HFFc6 (cell line): Measurements from ENCODE around the gene STK11IP. TPM values are rescaled to one million over a fixed set of nuclear protein-coding genes. Genes with fewer than 3 reads are reported as not detected.

ENCODE experiments used
- DNase-seq: peaks from one replicate; pipeline ENCODE4 v3.0.0-alpha.2; 2018
- H3K27ac Mint-ChIP-seq: 2 replicates; pipeline ENCODE4 v1.8.0; 2020; ENCODE audit warnings: mild to moderate bottlenecking, mixed read lengths
- H3K27me3 Mint-ChIP-seq: 2 replicates; pipeline ENCODE4 v1.8.0; 2021; ENCODE audit warnings: mild to moderate bottlenecking, moderate library complexity, mixed read lengths; ENCODE audit not compliant: insufficient read depth
- H3K36me3 Mint-ChIP-seq: 2 replicates; pipeline ENCODE4 v1.8.0; 2021; ENCODE audit warnings: low read depth, mixed read lengths
- H3K4me1 Mint-ChIP-seq: 2 replicates; pipeline ENCODE4 v1.8.0; 2020; ENCODE audit warnings: low read depth, mixed read lengths
- H3K4me3 Mint-ChIP-seq: 2 replicates; pipeline ENCODE4 v1.8.0; 2020; ENCODE audit warnings: mild to moderate bottlenecking, moderate library complexity, mixed read lengths
- H3K9me3 Mint-ChIP-seq: 2 replicates; pipeline ENCODE4 v1.8.0; 2020; ENCODE audit warnings: mild to moderate bottlenecking, mixed read lengths
- total RNA-seq, 6 experiments: library from RNA; stranded (reverse); fragmentation: NEBNext Ultra II Directional; extraction: Animal tissue kit (Norgen Biotek cat#: 25700); gene quantifications; 2 replicates in 1 of 6; 3 replicates in 5 of 6; pipeline ENCODE4 v1.2.3, GENCODE V29; 2021
- TF ChIP-seq, protein P1 (sequence below): fragments of 200-600 bp; sonication (generic); IDR thresholded peaks from 2 replicates; pipeline ENCODE4 v1.5.0; 2021; ENCODE audit warnings: antibody characterized with exemption, mild to moderate bottlenecking

The STK11IP gene
- total RNA-seq, 6 experiments from 2014 or later = 17.4 to 21.5 (median 18.9) TPM

DNA sequence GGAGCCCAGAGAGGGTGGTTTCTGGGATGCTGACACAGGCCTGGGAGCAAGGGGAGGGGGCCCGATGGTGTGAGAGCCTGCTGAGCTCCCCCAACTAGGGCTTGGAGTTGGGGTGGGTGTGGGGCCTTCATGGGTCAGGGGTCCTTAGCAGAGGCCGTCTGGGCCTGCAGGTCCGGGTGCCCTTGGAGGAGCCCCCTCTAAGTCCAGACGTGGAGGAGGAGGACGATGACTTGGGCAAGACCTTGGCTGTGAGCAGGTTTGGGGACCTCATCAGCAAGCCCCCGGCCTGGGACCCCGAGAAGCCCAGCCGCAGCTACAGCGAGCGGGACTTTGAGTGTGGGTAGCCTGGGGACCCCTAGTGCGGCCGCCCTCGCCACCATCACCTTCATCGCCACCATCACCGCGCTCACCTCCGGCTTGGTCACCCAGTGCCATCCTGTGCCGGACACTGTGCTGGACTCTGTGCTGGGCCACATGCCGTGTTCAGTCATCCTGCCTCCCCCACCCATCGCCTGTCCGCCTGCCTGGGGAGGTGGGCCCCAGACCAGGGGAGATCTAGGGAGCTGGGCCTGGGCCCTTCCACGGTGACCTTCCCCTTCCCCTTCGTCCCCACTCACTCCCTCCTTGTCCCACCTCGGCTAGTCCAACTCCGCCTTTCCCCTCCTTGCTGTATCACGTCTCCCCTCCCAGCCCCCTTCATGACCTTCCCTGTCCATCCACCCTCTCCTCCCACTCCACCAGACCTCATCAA, 30.8 kb downstream of the STK11IP start:
- peak overlapping the region; percentile 36; the same call in 1 of the 2 replicates for H3K4me3 Mint-ChIP-seq
- H3K27me3 Mint-ChIP-seq = peaks cover 14% of the 10 kb centered on the region
- no peaks in the 10 kb centered on the region for H3K36me3 Mint-ChIP-seq
- H3K27ac Mint-ChIP-seq = no peak overlapping the region
- TF ChIP-seq, protein P1, sequence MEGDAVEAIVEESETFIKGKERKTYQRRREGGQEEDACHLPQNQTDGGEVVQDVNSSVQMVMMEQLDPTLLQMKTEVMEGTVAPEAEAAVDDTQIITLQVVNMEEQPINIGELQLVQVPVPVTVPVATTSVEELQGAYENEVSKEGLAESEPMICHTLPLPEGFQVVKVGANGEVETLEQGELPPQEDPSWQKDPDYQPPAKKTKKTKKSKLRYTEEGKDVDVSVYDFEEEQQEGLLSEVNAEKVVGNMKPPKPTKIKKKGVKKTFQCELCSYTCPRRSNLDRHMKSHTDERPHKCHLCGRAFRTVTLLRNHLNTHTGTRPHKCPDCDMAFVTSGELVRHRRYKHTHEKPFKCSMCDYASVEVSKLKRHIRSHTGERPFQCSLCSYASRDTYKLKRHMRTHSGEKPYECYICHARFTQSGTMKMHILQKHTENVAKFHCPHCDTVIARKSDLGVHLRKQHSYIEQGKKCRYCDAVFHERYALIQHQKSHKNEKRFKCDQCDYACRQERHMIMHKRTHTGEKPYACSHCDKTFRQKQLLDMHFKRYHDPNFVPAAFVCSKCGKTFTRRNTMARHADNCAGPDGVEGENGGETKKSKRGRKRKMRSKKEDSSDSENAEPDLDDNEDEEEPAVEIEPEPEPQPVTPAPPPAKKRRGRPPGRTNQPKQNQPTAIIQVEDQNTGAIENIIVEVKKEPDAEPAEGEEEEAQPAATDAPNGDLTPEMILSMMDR = no peak
- no peaks in the 10 kb centered on the region for H3K9me3 Mint-ChIP-seq
- peaks cover 6% of the 10 kb centered on the region for H3K4me1 Mint-ChIP-seq
- no peak for DNase-seq

DNA sequence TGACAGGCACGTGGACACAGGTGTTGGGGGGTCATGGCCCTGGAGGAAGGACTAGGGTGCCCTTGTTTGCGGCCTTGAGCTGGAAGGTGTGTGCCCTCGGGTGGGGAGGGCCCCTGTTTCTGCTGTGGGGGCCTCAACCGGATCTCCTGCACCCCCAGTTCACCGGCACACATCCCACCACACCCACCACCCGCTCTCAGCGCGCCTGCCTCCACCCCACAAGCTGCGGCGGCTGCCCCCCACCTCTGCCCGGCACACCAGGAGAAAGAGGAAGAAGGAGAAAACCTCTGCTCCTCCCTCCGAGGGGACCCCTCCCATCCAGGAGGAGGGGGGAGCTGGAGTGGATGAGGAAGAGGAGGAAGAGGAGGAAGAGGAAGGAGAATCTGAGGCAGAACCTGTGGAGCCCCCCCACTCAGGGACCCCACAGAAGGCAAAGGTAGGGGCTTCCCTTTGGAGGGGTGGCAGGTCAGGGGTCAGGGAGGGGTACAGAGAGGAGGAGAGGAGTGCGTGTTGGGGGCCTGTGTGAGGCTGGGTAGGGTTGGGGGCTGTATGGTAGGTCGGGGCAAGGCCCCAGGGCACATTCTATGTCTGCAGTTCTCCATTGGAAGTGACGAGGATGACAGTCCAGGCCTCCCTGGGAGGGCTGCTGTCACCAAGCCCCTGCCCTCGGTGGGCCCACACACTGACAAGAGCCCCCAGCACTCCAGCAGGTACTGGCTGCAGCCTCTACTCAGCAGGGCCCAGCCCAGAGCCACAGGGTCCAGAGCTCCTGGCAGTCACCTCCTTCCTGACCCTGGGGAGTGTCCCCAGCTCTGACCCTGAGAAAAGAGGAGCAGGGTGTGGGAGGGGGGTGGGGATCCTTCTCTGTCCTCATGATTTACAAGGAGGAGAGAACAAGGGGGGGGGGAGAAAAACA, 31.6 kb downstream of the STK11IP start:
- TF ChIP-seq, protein P1 = no peak
- Mint-ChIP-seq H3K36me3 (no peaks in the 10 kb centered on the region), H3K27ac (no peak overlapping the region), H3K27me3 (peaks cover 7% of the 10 kb centered on the region), H3K4me3 (no peak overlapping the region), H3K4me1 (peaks cover 6% of the 10 kb centered on the region), H3K9me3 (no peaks in the 10 kb centered on the region)
- no peak for DNase-seq

DNA sequence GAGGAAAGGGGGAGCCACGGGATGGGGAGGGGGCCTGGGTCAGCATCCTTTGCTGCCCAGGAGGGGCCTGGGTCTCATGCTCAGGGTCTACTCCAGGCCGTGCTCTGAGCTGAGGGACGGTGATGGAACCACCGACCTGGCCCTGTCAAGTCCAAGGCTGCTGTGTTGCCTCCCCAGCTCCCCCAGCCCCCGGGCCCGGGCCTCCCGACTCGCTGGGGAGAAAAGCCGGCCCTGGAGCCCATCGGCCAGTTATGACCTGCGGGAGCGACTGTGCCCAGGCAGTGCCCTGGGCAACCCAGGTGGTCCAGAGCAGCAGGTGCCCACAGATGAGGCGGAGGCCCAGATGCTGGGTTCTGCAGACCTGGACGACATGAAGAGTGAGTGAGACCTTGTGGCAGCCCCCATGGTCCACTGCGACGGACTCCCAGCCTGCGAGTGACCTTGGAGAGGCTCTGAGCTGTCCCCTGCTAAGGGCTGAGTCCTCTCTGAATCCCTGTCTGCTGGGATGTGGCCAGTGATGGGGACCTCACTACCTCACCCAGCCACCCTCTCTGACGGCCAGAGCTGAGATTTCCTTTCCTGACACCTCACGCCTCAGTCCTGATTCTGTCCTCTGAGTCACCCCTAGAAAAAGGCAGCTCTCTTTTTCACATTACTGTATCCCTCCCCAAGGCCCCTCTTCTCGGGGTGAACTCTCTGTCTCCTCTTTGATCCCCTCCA, 32.5 kb downstream of the STK11IP start:
- peaks cover 6% of the 10 kb centered on the region for H3K4me1 Mint-ChIP-seq
- no peaks in the 10 kb centered on the region for H3K9me3 Mint-ChIP-seq
- no peaks in the 10 kb centered on the region for H3K36me3 Mint-ChIP-seq
- no peak overlapping the region for H3K27ac Mint-ChIP-seq
- peak; percentile 24 for DNase-seq
- TF ChIP-seq, protein P1 = no peak
- no peak overlapping the region for H3K4me3 Mint-ChIP-seq
- H3K27me3 Mint-ChIP-seq = peaks cover 7% of the 10 kb centered on the region

DNA sequence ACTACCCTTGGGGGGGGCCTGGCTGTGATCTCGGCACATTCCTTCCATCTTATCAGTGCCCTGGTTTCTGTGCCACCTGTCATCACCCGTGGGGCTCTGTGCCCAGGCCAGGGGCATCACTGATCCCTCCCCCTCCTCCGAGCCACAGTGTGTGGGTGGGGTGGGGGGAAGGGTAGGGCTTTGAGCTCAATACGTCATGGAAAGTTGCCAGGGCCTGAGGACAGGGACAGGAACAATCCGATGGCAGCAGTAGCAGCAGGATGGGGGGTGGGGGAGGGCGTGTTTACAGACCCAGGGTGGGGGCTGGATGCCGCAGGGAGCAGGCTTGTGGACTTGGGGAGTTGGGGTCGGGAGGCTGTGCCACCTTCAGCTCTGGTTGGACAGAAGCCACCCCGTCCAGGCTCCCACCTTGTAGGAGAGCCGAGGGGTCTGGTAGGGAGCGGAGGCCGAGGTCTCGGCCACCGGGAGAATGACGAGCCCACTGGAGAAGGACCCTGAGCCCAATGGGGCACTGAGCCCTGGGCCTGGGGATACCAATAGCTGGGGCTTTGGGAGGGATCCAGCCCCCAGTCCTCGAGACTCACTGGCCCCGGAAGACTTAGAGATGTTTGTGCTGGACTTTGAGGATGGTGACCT, 33.2 kb downstream of the STK11IP start:
- no peak overlapping the region for H3K4me3 Mint-ChIP-seq
- H3K9me3 Mint-ChIP-seq = no peaks in the 10 kb centered on the region
- H3K4me1 Mint-ChIP-seq = peaks cover 6% of the 10 kb centered on the region

More for the DNA sequence above, 33.2 kb downstream of the STK11IP start:
- TF ChIP-seq, protein P1 = no peak
- Mint-ChIP-seq H3K36me3 (no peaks in the 10 kb centered on the region), H3K27me3 (peaks cover 7% of the 10 kb centered on the region), H3K27ac (no peak overlapping the region)
- no peak for DNase-seq
